ENCODE data around the gene MYO9B. TPM values are rescaled to one million over a fixed set of nuclear protein-coding genes. Genes with fewer than 3 reads are reported as not detected.
"Not testable (repeated sequence)": the region's sequence is repeated elsewhere in the genome, so short reads cannot be mapped to it uniquely, and the experiment has no call there.

Gene MYO9B
- polyA plus RNA-seq, 3 donors: 5.9 to 366 (median 7.5) TPM

- Histone ChIP-seq H3K4me3 (replicated peaks in 1 of 3; ENCODE audit: low read depth in 2 of 3, low read length in 3 of 3) (no peak overlapping the region), H3K4me2 (replicated peaks; ENCODE audit: extremely low read depth, low read length, poor library complexity, severe bottlenecking) (no peak overlapping the region), H3K79me2 (ENCODE audit: insufficient read depth, low read length) (peaks cover 93% of the 10 kb centered on the region), H3K27me3 (ENCODE audit: control insufficient read depth in 2 of 2, insufficient read depth in 2 of 2, low read length in 2 of 2) (no peaks in the 10 kb centered on the region), H3K9ac (ENCODE audit: insufficient read depth, low read length, poor library complexity, severe bottlenecking) (no peak overlapping the region), H4K20me1 (ENCODE audit: insufficient read depth, low read length) (peaks cover 21% of the 10 kb centered on the region), H3K36me3 (replicated peaks in 1 of 2; ENCODE audit: control insufficient read depth in 1 of 2, insufficient read depth in 2 of 2, low read length in 2 of 2) (peaks cover 28 to 52% of the 10 kb centered on the region in 2 donors), H3K9me3 (replicated peaks in 1 of 2; ENCODE audit: control insufficient read depth in 1 of 2, insufficient read depth in 1 of 2, low read length in 2 of 2) (no peaks in the 10 kb centered on the region), H3K4me1 (ENCODE audit: control insufficient read depth in 1 of 2, insufficient read depth in 2 of 2, low read length in 2 of 2) (peaks cover 22 to 23% of the 10 kb centered on the region in 2 donors), H3K27ac (ENCODE audit: low read depth in 1 of 2, low read length in 2 of 2) (peak overlapping the region; percentile 79 to 81), H2AFZ (ENCODE audit: insufficient read depth, low read depth, low read length, poor library complexity, severe bottlenecking) (no peak overlapping the region)
- TF ChIP-seq CTCF (IDR thresholded peaks at IDR 0.05): no peak
- Mint-ChIP-seq H3K4me3 (no peak overlapping the region), H3K4me1 (peaks cover 31% of the 10 kb centered on the region), H3K27ac (peak overlapping the region; percentile 83 to 94 (median 90)), H3K27me3 (ENCODE audit: low read depth in 3 of 3) (peaks cover 0 to 3% (median 1%) of the 10 kb centered on the region in 3 donors), H3K36me3 (peaks cover 56 to 76% of the 10 kb centered on the region in 2 donors), H3K9me3 (peaks cover 0 to 6% (median 3%) of the 10 kb centered on the region in 7 donors)
- 97% methylated on average over 9 of the region's 10 CpGs for WGBS (ENCODE audit: insufficient coverage)
- DNase-seq: no peak
- intact Hi-C loops (cut with micrococcal nuclease): loop anchor here in 1 of 2 donors (1.0 to 5.0 kb wide), 3 partner anchors 29 to 62 kb away; partner anchors contain the start of genes HAUS8 and MYO9B
Observed at GRCh38 chr19:17138937-17139598, 63.5 kb downstream of the MYO9B start.

- H3K4me2 ChIP-seq (replicated peaks; ENCODE audit: extremely low read depth, low read length, poor library complexity, severe bottlenecking); H2AFZ ChIP-seq (ENCODE audit: insufficient read depth, low read depth, low read length, poor library complexity, severe bottlenecking); H3K9me3 ChIP-seq (replicated peaks in 1 of 2; ENCODE audit: control insufficient read depth in 1 of 2, insufficient read depth in 1 of 2, low read length in 2 of 2); H3K9me3 Mint-ChIP-seq; H3K27me3 ChIP-seq (ENCODE audit: control insufficient read depth in 2 of 2, insufficient read depth in 2 of 2, low read length in 2 of 2); H3K4me3 Mint-ChIP-seq; H3K4me1 ChIP-seq (ENCODE audit: control insufficient read depth in 1 of 2, insufficient read depth in 2 of 2, low read length in 2 of 2); H3K9ac ChIP-seq (ENCODE audit: insufficient read depth, low read length, poor library complexity, severe bottlenecking); DNase-seq; H3K27me3 Mint-ChIP-seq (ENCODE audit: low read depth in 3 of 3); H3K4me1 Mint-ChIP-seq; H3K4me3 ChIP-seq (replicated peaks in 1 of 3; ENCODE audit: low read depth in 2 of 3, low read length in 3 of 3); intact Hi-C loops (cut with micrococcal nuclease): not testable (repeated sequence)
- Histone ChIP-seq H3K79me2 (ENCODE audit: insufficient read depth, low read length) (peaks cover 87% of the 10 kb centered on the region), H3K36me3 (replicated peaks in 1 of 2; ENCODE audit: control insufficient read depth in 1 of 2, insufficient read depth in 2 of 2, low read length in 2 of 2) (peaks cover 59 to 84% of the 10 kb centered on the region in 2 donors), H4K20me1 (ENCODE audit: insufficient read depth, low read length) (peaks cover 50% of the 10 kb centered on the region), H3K27ac (ENCODE audit: low read depth in 1 of 2, low read length in 2 of 2) (peak overlapping the region in 1 of 2 donors; percentile 10)
- H3K27ac Mint-ChIP-seq: peak overlapping the region in 2 of 7 donors; percentile 33 to 87
- WGBS (ENCODE audit: insufficient coverage): 100% methylated on average over 9 of the region's 13 CpGs
- peaks cover 48 to 58% of the 10 kb centered on the region in 2 donors for H3K36me3 Mint-ChIP-seq
Observed at GRCh38 chr19:17144771-17145170, 69.2 kb downstream of the MYO9B start.

Data from CD14-positive monocyte (primary cell).